ENCODE measurements around the gene PRAC1. TPM values are rescaled to one million over a fixed set of nuclear protein-coding genes. Genes with fewer than 3 reads are reported as not detected.

The PRAC1 gene
- total RNA-seq, 1 donor from 2014 or later = not detected

DNA sequence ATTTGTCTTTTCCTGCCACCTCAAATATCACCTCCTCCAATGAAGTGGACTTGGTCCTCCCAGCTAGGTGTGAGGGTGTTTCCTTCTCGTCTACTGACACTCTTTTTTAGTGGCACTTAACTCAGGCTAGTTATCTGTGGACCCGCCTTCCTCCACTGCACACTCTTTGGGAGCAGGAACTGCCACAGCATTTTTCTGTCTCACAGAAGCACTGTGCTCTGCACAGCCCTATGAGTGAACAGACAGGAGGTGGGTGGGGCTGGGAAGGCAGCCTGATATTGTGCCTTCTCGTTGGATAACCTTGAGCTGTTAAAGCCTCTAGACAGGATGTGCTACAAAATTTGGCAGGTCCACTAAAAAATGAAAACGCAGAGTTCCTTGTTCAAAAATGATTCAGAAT, 38.1 kb upstream of the PRAC1 start:
- FAIRE-seq (no peak), DNase-seq (ENCODE audit: low read depth) (no peak)
- TF ChIP-seq, protein P1, sequence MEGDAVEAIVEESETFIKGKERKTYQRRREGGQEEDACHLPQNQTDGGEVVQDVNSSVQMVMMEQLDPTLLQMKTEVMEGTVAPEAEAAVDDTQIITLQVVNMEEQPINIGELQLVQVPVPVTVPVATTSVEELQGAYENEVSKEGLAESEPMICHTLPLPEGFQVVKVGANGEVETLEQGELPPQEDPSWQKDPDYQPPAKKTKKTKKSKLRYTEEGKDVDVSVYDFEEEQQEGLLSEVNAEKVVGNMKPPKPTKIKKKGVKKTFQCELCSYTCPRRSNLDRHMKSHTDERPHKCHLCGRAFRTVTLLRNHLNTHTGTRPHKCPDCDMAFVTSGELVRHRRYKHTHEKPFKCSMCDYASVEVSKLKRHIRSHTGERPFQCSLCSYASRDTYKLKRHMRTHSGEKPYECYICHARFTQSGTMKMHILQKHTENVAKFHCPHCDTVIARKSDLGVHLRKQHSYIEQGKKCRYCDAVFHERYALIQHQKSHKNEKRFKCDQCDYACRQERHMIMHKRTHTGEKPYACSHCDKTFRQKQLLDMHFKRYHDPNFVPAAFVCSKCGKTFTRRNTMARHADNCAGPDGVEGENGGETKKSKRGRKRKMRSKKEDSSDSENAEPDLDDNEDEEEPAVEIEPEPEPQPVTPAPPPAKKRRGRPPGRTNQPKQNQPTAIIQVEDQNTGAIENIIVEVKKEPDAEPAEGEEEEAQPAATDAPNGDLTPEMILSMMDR (IDR thresholded peaks at IDR 0.05; ENCODE audit: insufficient read depth, low read length, severe bottlenecking) = no peak
- Histone ChIP-seq H3K27me3 (ENCODE audit: control insufficient read depth, insufficient read depth, low read length) (peaks cover 11% of the 10 kb centered on the region), H3K36me3 (ENCODE audit: control insufficient read depth, insufficient read depth, low read length) (no peaks in the 10 kb centered on the region), H3K4me3 (ENCODE audit: low read depth, low read length) (no peak overlapping the region)

DNA sequence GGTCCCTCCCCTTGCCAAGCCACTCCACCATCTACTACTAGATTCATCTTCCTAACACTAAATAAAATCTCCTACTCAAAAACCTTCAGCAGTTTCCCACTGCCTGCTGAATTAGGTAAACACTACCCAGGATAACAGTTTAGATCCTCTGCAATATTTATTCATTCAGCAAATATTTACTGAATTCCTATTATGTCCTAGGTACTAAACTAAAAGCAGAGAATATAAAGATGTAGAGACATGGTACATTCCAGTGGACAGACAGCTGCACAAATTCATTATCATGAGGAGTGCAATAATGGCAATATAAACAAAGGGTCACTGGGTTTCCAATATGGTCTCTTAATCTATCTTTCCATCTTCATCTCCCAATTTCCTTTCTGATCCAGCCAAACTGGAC, 37.0 kb upstream of the PRAC1 start:
- no peak overlapping the region for H3K4me3 ChIP-seq (ENCODE audit: low read depth, low read length)
- TF ChIP-seq, protein P1 (IDR thresholded peaks at IDR 0.05; ENCODE audit: insufficient read depth, low read length, severe bottlenecking) = no peak
- FAIRE-seq (no peak), DNase-seq (ENCODE audit: low read depth) (no peak)
- H3K27me3 ChIP-seq (ENCODE audit: control insufficient read depth, insufficient read depth, low read length) = peaks cover 22% of the 10 kb centered on the region
- H3K36me3 ChIP-seq (ENCODE audit: control insufficient read depth, insufficient read depth, low read length) = no peaks in the 10 kb centered on the region

DNA sequence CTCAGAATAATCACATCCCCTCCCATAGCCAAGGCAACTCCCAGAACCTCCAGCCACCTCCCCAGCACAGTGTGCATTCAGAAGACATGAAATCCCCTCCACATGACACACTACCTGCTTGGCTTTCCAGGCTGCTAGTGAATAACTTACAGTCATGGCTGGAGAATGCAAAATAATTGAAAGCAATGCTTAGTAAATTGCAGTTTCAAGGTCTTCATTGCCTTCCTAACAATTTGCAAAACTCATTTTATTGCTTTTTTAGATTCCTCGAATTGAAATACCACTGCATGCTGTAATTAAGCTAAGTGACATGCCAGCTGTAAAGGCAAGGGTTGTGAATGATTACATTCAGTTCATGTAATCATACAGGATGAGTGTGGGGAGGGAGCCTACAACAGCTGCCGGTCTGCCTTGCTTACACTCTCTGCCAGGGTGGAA, 35.2 kb upstream of the PRAC1 start:
- DNase-seq (ENCODE audit: low read depth) (no peak), FAIRE-seq (no peak)
- Histone ChIP-seq H3K27me3 (ENCODE audit: control insufficient read depth, insufficient read depth, low read length) (peaks cover 39% of the 10 kb centered on the region), H3K36me3 (ENCODE audit: control insufficient read depth, insufficient read depth, low read length) (no peaks in the 10 kb centered on the region), H3K4me3 (ENCODE audit: low read depth, low read length) (no peak overlapping the region)
- TF ChIP-seq, protein P1 (IDR thresholded peaks at IDR 0.05; ENCODE audit: insufficient read depth, low read length, severe bottlenecking) = no peak

DNA sequence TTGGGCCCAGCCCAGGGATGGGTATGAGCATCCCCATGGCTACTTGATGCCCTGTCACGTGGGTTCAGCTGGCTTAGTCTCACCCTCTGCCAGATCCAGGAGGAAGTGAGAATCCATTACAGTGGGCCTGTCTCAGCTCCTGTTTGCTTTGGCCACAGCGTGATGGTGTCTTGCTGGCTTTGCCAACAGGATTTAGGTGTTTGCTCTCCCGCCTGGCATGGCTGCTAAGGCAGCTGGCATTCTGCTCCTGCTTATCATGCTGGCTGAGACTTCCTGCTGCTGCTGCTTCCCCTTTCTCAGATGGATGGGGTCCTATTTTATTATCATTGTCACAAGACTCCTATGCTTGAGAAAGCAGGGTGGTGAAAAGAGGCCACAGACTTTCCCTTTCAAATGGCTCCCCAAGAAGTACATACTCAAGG, 34.5 kb upstream of the PRAC1 start:
- Histone ChIP-seq H3K36me3 (ENCODE audit: control insufficient read depth, insufficient read depth, low read length) (no peaks in the 10 kb centered on the region), H3K27me3 (ENCODE audit: control insufficient read depth, insufficient read depth, low read length) (peaks cover 45% of the 10 kb centered on the region), H3K4me3 (ENCODE audit: low read depth, low read length) (no peak overlapping the region)
- DNase-seq (ENCODE audit: low read depth) (no peak), FAIRE-seq (peak; percentile 7)
- TF ChIP-seq, protein P1 (IDR thresholded peaks at IDR 0.05; ENCODE audit: insufficient read depth, low read length, severe bottlenecking) = no peak

DNA sequence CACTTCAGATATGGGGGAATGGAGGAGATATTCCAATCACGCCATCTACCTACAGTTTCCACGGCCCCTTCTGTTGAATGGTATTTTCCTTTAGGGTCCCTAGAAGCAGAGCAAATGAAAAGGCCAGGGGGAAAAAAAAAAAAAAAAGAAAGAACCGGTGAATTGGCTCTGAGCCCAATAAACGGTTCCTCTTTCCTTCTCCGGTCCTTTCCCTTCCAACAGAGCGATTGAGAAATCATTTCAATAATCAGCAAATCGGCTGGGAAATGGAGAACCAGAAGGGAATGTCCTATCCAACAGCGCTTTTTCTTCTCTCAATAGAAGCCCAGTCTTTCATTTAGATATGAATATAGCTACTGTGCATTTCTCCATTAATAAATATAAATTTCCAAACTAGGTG, 33.0 kb upstream of the PRAC1 start:
- DNase-seq (ENCODE audit: low read depth) (no peak), FAIRE-seq (no peak)
- Histone ChIP-seq H3K4me3 (ENCODE audit: low read depth, low read length) (no peak overlapping the region), H3K27me3 (ENCODE audit: control insufficient read depth, insufficient read depth, low read length) (peaks cover 54% of the 10 kb centered on the region), H3K36me3 (ENCODE audit: control insufficient read depth, insufficient read depth, low read length) (no peaks in the 10 kb centered on the region)
- TF ChIP-seq, protein P1 (IDR thresholded peaks at IDR 0.05; ENCODE audit: insufficient read depth, low read length, severe bottlenecking) = no peak

DNA sequence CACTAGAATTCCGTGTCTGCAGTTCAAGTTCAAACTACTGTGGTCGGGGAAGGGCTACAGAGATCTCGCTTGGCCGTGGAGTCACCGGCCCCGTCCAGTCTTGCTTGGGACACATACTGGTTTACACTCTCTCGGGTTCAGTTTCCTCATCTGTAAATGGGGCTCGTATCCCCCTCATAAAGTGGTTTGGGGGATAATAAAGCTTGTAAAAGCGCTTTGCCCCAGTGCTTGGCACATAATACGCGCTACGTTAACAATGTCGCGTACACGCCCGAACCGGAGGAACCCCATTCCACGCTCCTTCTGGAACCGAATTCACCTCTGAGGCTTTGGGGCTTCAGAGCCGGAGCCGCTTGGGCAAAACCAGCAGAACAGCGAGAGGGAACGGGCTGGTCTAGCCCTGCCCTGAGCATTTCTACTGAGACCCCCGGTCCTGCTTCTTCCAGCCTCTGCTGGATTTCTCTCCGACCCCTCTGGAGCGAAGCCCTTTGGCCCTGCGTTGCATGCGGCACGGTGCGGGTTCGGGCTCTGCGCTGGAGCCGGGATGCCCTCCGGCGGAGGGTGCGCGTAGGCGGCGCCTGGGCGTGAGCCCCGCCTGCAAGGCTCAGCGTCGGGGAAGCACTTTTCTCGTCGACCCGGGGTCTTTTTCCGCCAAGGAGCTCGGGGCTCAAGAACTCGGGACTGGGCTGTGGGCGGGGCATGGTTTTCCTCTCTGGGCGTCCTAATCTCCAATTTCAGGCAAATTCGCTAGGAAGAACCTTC, 32.4 kb upstream of the PRAC1 start:
- no peak for DNase-seq (ENCODE audit: low read depth)
- Histone ChIP-seq H3K27me3 (ENCODE audit: control insufficient read depth, insufficient read depth, low read length) (peaks cover 61% of the 10 kb centered on the region), H3K36me3 (ENCODE audit: control insufficient read depth, insufficient read depth, low read length) (no peaks in the 10 kb centered on the region), H3K4me3 (ENCODE audit: low read depth, low read length) (no peak overlapping the region)
- TF ChIP-seq, protein P1 (IDR thresholded peaks at IDR 0.05; ENCODE audit: insufficient read depth, low read length, severe bottlenecking) = no peak
- no peak for FAIRE-seq

Measured in bronchial epithelial cell (primary cell).